AG10803 (cell line): Measurements from ENCODE around the gene DDIT3.

Experiments
- DNase-seq: peaks from one replicate; pipeline ENCODE4 v3.0.0; 2010; ENCODE audit warnings: low read depth
- H3K4me3 ChIP-seq: 2 replicates; pipeline ENCODE4 v1.5.1; 2011; ENCODE audit warnings: mild to moderate bottlenecking, low read length, control low read depth
- TF ChIP-seq, protein P1 (sequence below): conservative IDR thresholded peaks from 2 replicates; pipeline ENCODE4 v1.5.1; 2011; ENCODE audit warnings: mild to moderate bottlenecking, low read length, control low read depth, inconsistent platforms

DDIT3 gene

DNA sequence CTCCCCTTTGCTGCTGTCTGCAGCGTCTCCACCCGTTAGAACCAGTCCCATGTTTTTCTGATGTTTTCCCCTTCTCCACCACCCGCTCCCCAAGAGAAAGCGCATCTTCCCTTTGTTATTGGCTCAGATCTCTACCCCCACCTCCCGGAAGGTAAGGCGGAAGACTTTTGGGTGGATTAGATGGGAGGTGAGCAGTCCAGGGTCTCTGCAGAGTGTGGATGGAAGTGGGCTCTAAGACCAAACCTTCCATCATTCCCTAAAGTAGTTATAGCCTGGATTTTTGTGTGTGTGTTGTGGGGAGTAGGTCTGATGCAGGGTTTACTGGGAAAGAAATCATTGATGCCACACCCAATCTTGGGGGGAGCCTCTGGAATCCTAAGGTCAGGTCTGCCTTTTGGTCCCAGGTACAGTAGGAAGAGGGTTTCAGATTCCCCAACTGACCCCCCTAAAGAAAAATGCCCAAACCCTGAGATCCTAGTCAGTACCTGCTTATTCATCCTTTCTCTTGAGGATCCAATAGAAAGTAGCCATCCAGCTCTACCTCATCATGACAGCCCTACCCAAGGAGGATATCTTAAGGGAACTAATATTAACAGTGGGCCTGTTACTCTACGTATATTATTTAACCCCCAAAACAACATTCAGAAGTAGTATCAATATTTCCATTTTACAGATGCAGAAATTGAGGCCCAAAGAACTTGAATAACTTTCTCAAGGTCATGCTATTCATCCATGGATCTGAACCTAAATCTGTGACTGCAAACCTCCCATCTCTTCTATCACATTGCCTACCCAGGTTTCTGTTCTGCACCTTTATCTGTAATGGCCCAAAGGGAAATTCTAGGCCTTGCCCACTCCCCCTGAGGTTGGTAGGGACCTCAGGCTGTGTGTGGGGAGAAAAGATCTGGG, 30.6 kb upstream of the DDIT3 start:
- DNase-seq, result no peak
- peak overlapping the region; percentile 61 for H3K4me3 ChIP-seq
- TF ChIP-seq, protein P1, sequence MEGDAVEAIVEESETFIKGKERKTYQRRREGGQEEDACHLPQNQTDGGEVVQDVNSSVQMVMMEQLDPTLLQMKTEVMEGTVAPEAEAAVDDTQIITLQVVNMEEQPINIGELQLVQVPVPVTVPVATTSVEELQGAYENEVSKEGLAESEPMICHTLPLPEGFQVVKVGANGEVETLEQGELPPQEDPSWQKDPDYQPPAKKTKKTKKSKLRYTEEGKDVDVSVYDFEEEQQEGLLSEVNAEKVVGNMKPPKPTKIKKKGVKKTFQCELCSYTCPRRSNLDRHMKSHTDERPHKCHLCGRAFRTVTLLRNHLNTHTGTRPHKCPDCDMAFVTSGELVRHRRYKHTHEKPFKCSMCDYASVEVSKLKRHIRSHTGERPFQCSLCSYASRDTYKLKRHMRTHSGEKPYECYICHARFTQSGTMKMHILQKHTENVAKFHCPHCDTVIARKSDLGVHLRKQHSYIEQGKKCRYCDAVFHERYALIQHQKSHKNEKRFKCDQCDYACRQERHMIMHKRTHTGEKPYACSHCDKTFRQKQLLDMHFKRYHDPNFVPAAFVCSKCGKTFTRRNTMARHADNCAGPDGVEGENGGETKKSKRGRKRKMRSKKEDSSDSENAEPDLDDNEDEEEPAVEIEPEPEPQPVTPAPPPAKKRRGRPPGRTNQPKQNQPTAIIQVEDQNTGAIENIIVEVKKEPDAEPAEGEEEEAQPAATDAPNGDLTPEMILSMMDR, result no peak

DNA sequence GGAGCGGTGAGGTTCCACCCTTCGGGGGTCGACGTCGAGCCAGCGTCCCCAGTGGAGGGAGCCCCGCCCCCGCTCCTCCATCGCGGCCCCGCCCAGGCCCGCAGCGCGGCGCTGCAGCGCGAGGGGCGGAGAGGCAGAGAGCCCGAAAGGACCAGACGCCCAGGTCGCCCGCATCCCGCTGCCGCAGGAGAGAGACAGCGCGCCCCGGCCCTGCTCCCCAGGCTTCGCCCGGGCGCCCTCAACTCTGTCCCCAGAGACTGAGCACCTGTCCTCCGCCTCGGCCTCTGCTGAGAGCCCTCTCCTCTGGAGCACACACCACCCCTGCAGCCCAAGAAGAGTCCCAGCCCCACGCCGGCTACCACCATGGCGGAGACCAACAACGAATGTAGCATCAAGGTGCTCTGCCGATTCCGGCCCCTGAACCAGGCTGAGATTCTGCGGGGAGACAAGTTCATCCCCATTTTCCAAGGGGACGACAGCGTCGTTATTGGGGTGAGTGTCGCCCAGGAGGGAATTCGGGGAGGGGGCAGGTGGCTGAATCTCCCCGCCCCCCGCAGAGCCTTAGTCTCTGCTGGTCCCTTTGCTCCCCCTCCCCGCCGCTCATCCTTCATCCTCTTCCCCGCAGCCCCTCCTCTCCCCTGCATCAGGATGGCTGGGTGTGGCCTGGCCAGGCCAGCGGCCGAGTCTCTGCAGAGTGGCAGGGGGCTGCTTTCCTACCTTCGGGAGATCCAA, 29.8 kb upstream of the DDIT3 start, which contains the start of gene KIF5A:
Gene KIF5A (plus strand): TSS at position 136 of the 732 bp plus-strand sequence. CDS start 228 bp downstream, at position 364.
- peak within 1 kb of the TSS; percentile 61 for H3K4me3 ChIP-seq
- no peak for DNase-seq
- TF ChIP-seq, protein P1, result no peak

DNA sequence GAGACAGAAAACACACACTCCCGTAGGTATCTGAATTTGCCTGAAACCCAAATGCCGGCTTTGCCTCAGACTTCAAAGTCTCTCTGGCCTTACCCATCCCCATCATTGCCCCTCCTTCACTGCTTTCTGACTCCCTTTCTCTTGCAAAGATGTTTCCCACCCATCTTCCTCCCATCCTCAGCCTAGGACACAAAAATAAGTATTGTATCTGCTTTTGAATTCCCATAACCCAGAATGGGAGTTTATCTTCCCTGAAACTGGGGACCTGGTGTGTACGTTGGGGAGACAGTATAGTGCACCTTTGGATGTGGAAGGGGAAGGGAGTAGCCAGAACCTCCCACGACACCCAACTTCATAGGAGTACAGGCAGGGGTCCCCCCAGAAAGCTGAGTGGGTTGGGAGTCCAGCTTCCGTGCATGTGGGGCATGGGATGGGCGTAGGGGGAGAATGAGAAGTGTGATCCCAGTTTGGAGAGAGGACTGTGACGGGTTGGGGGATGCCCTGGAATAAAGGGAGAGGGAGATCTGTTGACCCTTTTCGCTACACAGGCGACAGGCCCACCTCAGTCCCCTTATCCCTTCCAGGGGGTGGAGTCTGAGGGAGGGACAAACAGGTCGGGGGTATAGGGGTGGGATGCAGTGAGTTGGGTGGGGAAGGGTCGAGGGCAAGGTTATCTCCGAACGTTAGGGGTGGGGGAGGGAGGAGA, 29.0 kb upstream of the DDIT3 start:
- no peak for DNase-seq
- TF ChIP-seq, protein P1, result no peak
- H3K4me3 ChIP-seq, result peak overlapping the region; percentile 61

DNA sequence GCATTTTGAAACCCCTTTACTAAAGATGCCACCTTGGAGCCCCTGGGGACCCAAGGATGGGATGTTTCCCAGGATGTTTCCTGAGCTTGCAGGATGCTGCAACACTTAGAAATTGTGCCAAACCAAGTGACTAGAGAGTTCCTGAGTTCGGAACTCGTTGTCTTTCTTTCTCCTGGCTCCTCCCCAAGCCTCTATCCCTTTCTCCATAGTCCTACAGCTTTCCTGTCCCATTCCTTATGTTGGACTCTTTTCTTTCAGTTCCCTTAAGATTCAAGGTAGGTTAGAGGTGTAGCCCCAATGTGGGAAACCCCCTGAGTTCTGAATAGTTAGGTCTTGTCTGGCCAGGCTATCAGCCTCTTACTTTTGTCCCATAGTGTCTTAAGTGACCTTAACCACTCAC, 28.2 kb upstream of the DDIT3 start:
- TF ChIP-seq, protein P1, result no peak
- no peak for DNase-seq
- H3K4me3 ChIP-seq, result no peak overlapping the region

DNA sequence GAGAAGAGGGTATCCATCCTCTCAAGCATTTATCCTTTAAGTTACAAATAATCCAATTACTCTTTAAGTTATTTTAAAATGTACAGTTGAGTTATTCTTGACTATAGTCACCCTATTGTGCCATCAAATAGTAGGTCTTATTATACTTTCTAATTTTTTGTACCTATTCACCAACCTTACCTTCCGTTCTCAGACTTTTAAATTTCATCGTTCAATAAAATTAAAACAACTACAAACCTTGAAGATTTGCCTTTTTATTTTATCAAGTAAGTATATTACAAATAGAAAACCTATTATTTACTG, 27.6 kb upstream of the DDIT3 start:
- DNase-seq, result no peak
- no peak overlapping the region for H3K4me3 ChIP-seq
- TF ChIP-seq, protein P1, result no peak

DNA sequence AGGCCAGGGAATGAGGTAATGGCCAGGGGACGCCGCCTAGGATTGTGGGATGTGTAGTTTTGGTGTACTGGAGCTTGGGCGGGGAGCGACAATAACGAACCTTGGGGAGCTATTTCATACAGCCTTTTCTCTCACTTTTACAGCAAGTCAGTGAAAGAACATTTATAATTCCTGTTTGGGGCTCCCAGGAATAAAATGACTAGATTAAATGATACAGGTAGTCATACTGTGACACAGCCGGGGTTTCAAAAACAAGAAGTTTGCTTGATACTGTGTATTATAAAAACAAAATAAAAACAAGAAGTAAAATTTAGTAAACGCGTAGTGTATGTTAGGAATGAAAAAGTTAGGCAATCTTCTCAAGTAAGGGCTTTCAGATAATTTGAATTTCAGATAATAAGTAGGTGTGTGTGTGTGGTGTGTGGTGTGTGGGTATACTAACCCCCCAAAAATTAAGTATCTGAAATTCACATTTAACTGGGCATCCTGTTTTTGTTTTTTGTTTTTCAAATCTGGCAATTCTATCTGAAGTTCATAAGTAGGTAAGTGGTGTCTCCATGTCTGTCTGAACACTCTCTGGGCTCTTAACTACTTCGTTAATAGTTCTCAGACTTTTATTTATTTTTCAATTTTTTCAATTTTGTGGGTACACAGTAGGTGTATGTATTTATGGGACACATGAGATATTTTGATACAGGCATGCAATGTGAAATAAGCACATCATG, 27.1 kb upstream of the DDIT3 start:
- TF ChIP-seq, protein P1, result no peak
- no peak for DNase-seq
- no peak overlapping the region; the same call in 1 of the 2 replicates for H3K4me3 ChIP-seq
